ENCODE data around the gene PXMP4. TPM values are rescaled to one million over a fixed set of nuclear protein-coding genes. Genes with fewer than 3 reads are reported as not detected.
A peak's percentile ranks its signal among the peaks of the same experiment; 100 is the strongest.

The PXMP4 gene
- total and polyA plus RNA-seq, 12 donors = 4.6 to 14.8 (median 12.0) TPM

DNA sequence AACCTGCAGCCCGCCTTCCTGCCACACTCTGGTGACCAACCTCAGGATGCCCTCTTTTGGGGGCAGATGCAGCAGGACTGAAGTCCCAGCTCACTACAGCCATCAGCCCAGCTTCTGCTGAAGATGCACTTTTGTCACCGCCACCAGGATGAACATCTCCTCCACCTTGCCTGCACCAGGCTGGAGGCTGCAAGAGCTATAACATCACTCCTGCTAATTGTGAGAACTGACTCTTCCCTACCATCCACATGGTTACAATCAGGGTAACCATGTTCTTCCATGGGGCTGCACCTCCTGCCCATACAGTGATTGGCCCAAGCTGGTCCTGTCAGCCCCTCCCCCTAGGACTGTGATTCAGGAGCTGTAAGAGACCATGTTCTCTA, 55.4 kb downstream of the PXMP4 start:
- DNase-seq (no peak), ATAC-seq (no peak)
- WGBS, 2 donors = 97 to 98% methylated on average over 2 of the region's 2 CpGs
- intact Hi-C loops (cut with DNase I) = loop anchor here in 5 of 10 donors (5.0 kb wide), 1 partner anchor 207 kb away; no protein-coding TSS in a partner anchor
- no peak overlapping the region for H3K4me3 ChIP-seq
- H3K9me3 ChIP-seq = no peaks in the 10 kb centered on the region
- peaks cover 19 to 53% (median 44%) of the 10 kb centered on the region in 9 donors for H3K4me1 ChIP-seq
- TF ChIP-seq, protein P1, sequence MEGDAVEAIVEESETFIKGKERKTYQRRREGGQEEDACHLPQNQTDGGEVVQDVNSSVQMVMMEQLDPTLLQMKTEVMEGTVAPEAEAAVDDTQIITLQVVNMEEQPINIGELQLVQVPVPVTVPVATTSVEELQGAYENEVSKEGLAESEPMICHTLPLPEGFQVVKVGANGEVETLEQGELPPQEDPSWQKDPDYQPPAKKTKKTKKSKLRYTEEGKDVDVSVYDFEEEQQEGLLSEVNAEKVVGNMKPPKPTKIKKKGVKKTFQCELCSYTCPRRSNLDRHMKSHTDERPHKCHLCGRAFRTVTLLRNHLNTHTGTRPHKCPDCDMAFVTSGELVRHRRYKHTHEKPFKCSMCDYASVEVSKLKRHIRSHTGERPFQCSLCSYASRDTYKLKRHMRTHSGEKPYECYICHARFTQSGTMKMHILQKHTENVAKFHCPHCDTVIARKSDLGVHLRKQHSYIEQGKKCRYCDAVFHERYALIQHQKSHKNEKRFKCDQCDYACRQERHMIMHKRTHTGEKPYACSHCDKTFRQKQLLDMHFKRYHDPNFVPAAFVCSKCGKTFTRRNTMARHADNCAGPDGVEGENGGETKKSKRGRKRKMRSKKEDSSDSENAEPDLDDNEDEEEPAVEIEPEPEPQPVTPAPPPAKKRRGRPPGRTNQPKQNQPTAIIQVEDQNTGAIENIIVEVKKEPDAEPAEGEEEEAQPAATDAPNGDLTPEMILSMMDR (IDR thresholded peaks at IDR 0.05) = no peak
- no peak overlapping the region for H3K27ac ChIP-seq
- H3K27me3 ChIP-seq = no peaks in the 10 kb centered on the region
- H3K36me3 ChIP-seq = peaks cover 0 to 22% (median 0%) of the 10 kb centered on the region in 9 donors

DNA sequence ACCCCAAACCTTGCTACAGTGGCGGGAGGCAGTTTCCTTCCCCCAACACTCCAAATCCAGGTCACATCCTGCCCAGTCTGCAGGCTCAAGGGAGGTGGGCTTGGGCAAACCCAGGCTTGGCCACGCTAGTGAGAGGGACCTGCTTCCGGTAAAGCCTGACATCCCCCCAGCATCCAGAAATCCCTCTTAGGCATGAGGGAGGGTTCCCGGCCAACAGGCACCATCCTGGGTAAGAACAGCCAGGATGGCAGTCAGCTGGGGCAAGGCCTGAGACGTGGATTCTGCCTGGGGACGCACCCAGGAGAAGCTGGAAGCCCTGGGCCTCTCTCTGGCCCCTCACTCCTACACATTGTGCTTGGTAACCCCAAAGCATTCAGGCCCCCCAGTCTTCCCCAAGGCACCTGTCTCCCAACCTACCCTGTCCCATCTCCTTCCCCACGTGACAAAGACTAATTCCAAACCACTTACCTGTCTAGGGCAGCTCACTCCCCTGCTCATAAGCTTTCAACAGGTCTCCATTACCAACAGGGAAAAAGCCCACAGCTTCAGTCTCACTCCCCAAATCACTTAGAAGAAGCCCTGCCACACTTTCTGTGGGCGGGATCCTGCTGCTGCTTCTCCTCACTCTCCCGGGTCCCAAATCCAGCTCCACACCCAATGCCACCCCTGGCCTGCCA, 55.9 kb downstream of the PXMP4 start:
- WGBS, 2 donors = 40 to 52% methylated on average over 9 of the region's 9 CpGs
- H3K9me3 ChIP-seq = no peaks in the 10 kb centered on the region
- peaks cover 0 to 22% (median 0%) of the 10 kb centered on the region in 9 donors for H3K36me3 ChIP-seq
- H3K27me3 ChIP-seq = no peaks in the 10 kb centered on the region
- intact Hi-C loops (cut with DNase I) = no loop called here
- ATAC-seq (no peak), DNase-seq (no peak)
- peaks cover 19 to 50% (median 44%) of the 10 kb centered on the region in 9 donors for H3K4me1 ChIP-seq
- peak overlapping the region; percentile 24 to 93 (median 84) for H3K27ac ChIP-seq
- peak overlapping the region; percentile 49 to 84 (median 77) for H3K4me3 ChIP-seq
- TF ChIP-seq, protein P1 (IDR thresholded peaks at IDR 0.05) = no peak

DNA sequence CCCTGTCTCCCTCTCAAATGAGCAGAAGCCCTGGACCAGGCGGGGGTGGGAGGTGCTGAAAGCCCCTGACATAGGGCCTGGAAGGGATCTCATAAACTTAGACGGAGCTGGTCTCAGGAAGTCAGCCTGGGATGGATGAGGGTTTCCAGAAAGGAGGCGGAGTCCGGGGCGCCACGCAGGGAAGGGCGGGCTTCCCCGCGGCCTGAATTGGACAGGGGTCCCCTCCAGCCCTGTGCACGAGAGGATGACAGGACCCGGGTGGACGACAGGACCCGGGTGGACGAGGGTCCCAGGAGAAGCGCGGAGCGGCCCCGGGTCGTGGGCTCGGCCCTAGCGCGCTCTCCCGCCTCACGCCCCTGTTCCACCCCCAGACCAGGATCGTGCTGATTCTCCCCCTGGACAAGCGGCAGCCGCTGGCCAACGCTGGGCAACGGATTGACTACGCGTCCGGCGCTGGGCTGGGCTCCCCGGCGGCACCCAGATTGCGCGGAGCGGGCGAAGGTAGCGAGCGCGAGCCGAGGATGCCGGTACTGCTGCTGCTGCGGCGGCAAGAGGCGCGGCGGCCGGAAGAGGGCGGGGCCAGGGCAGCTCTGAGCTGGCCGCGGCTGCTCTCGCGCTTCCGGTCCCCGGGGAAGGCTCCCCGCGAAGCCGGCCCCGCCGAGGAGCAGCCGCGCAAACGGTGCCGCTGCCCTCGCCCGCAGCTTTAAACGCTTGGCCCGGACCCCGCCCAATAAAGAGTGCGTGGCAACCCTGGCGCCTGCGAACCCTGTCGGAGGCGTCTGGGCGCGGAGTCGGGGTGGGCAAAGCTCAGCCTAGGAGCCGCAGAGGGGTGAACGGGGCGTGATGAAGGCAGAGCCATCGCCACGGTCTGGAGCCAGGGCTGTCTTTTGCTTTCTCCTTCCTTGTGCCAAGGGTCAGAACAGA, 56.7 kb downstream of the PXMP4 start:
- Histone ChIP-seq H3K4me3 (peak overlapping the region; percentile 49 to 84 (median 77)), H3K27me3 (no peaks in the 10 kb centered on the region), H3K9me3 (no peaks in the 10 kb centered on the region), H3K4me1 (peaks cover 19 to 48% (median 42%) of the 10 kb centered on the region in 9 donors), H3K27ac (peak overlapping the region; percentile 24 to 93 (median 84)), H3K36me3 (peaks cover 0 to 22% (median 2%) of the 10 kb centered on the region in 9 donors)
- ATAC-seq (peak; percentile 55 to 70 (median 62)), DNase-seq (peak; percentile 81 to 87)
- TF ChIP-seq, protein P1 (IDR thresholded peaks at IDR 0.05) = no peak
- WGBS, 2 donors = 1% methylated on average over 84 of the region's 84 CpGs
- intact Hi-C loops (cut with DNase I) = no loop called here

DNA sequence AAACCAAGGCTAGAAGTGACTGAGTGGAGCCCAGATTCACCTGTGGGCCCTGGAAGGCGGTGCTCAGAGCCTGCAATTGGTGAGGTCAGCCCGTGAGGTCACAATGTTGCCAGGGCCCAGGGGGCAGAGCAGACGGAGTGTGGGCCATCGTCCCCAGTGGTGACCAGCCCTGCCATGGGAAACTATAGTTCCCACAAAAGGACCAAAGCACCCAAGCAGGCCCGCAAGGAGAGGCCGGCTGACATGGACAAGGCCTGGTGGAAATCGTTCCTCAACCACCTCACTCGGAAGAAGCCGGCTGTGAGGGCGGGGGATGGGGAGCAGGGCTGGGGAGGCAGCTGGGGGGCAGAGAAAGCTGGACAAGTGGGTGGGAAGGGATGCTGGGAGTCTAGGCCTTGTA, 57.9 kb downstream of the PXMP4 start, which contains the start of gene C20orf144:
TSS of gene C20orf144 (plus strand) at position 156 of the 400 bp plus-strand sequence. CDS start at position 175, 19 bp downstream.
- H3K9me3 ChIP-seq = no peaks in the 10 kb centered on the region
- peak within 1 kb of the TSS; percentile 49 to 84 (median 77) for H3K4me3 ChIP-seq
- peak within 1 kb of the TSS; percentile 24 to 93 (median 84) for H3K27ac ChIP-seq
- TF ChIP-seq, protein P1 (IDR thresholded peaks at IDR 0.05) = no peak
- H3K4me1 ChIP-seq = peaks cover 10 to 36% (median 30%) of the 10 kb centered on the region in 9 donors
- 89 to 93% methylated on average over 10 of the region's 10 CpGs for WGBS, 2 donors
- H3K27me3 ChIP-seq = no peaks in the 10 kb centered on the region
- H3K36me3 ChIP-seq = peaks cover 0 to 35% (median 6%) of the 10 kb centered on the region in 9 donors
- ATAC-seq = no peak
- intact Hi-C loops (cut with DNase I) = no loop called here
- no peak for DNase-seq
